CD4-positive, alpha-beta T cell treated with Interleukin-10 for 1 hour (primary cell): ENCODE data around the gene TMEM117.
"Not testable (repeated sequence)": the region's sequence is repeated elsewhere in the genome, so short reads cannot be mapped to it uniquely, and the experiment has no call there.

ENCODE experiments used
- DNase-seq: peaks from one replicate; pipeline ENCODE4 v3.0.0-alpha.2; 2020

The TMEM117 gene

GRCh38 chr12:44031472-44032185 lies 195.7 kb downstream of the TMEM117 start:
- DNase-seq = no peak

GRCh38 chr12:44034906-44035305 lies 199.0 kb downstream of the TMEM117 start:
- DNase-seq = no peak

- no peak for DNase-seq
Measured at GRCh38 chr12:44036875-44037443, 201.1 kb downstream of the TMEM117 start.

- no peak for DNase-seq
Measured at GRCh38 chr12:44038411-44038810, 202.5 kb downstream of the TMEM117 start.

GRCh38 chr12:44044491-44044890 lies 208.6 kb downstream of the TMEM117 start:
- not testable (repeated sequence) for DNase-seq

- no peak for DNase-seq
Measured at GRCh38 chr12:44046732-44047417, 211.0 kb downstream of the TMEM117 start.

GRCh38 chr12:44052554-44052953 lies 216.7 kb downstream of the TMEM117 start:
- DNase-seq = no peak

GRCh38 chr12:44053549-44054127 lies 217.8 kb downstream of the TMEM117 start:
- DNase-seq = no peak

GRCh38 chr12:44054281-44054680 lies 218.4 kb downstream of the TMEM117 start:
- DNase-seq = no peak

GRCh38 chr12:44058366-44058765 lies 222.5 kb downstream of the TMEM117 start:
- DNase-seq = no peak

- no peak for DNase-seq
Measured at GRCh38 chr12:44059476-44059875, 223.6 kb downstream of the TMEM117 start.

- no peak for DNase-seq
Measured at GRCh38 chr12:44063671-44064070, 227.8 kb downstream of the TMEM117 start.

GRCh38 chr12:44076871-44077270 lies 241.0 kb downstream of the TMEM117 start:
- no peak for DNase-seq

GRCh38 chr12:44077294-44077693 lies 241.4 kb downstream of the TMEM117 start:
- no peak for DNase-seq

GRCh38 chr12:44078273-44078672 lies 242.4 kb downstream of the TMEM117 start:
- DNase-seq = no peak

- no peak for DNase-seq
Measured at GRCh38 chr12:44088647-44089046, 252.8 kb downstream of the TMEM117 start.

GRCh38 chr12:44091948-44092606 lies 256.2 kb downstream of the TMEM117 start:
- DNase-seq = no peak

- DNase-seq = no peak
Measured at GRCh38 chr12:44098786-44099185, 262.9 kb downstream of the TMEM117 start.

GRCh38 chr12:44099486-44099885 lies 263.6 kb downstream of the TMEM117 start:
- DNase-seq = no peak

GRCh38 chr12:44100264-44100663 lies 264.4 kb downstream of the TMEM117 start:
- DNase-seq = no peak

- DNase-seq = no peak
Measured at GRCh38 chr12:44101475-44101874, 265.6 kb downstream of the TMEM117 start.

GRCh38 chr12:44114906-44115305 lies 279.0 kb downstream of the TMEM117 start:
- DNase-seq = no peak

GRCh38 chr12:44117337-44117736 lies 281.5 kb downstream of the TMEM117 start:
- no peak for DNase-seq
